WTC11 (cell line): Measurements from ENCODE around the gene DGCR2. TPM values are rescaled to one million over a fixed set of nuclear protein-coding genes. Genes with fewer than 3 reads are reported as not detected.

ENCODE experiments used
- ATAC-seq: fragments of 200-7000 bp; cut with Tn5 transposase; 2 replicates; pipeline ENCODE4 v1.10.0; 2021; ENCODE audit warnings: mild to moderate bottlenecking, moderate library complexity
- CTCF ChIA-PET: fragments of 300-600 bp; sonication (Branson Sonifier 250); formaldehyde crosslinking; loops from one replicate; lab custom pipeline; 2021; ENCODE audit warnings: antibody characterized with exemption; lab: Charles Lee
- POLR2A ChIA-PET: fragments of 350-600 bp; sonication (Branson Sonifier 250); formaldehyde crosslinking; loops from one replicate; lab custom pipeline; 2021; ENCODE audit warnings: antibody characterized with exemption; lab: Charles Lee
- DNase-seq: peaks from one replicate; pipeline ENCODE4 v3.0.0; 2021; ENCODE audit warnings: low spot score
- H3K27ac Mint-ChIP-seq: 2 replicates; pipeline ENCODE4 v1.8.0; 2021; ENCODE audit warnings: mixed read lengths
- H3K27me3 Mint-ChIP-seq: 2 replicates; pipeline ENCODE4 v1.8.0; 2021; ENCODE audit warnings: low read depth, mild to moderate bottlenecking, moderate library complexity, mixed read lengths
- H3K36me3 Mint-ChIP-seq: 2 replicates; pipeline ENCODE4 v1.8.0; 2021; ENCODE audit warnings: mixed read lengths
- H3K4me1 Mint-ChIP-seq: 2 replicates; pipeline ENCODE4 v1.8.0; 2022; ENCODE audit warnings: mixed read lengths
- H3K4me3 Mint-ChIP-seq: 2 replicates; pipeline ENCODE4 v1.8.0; 2021; ENCODE audit warnings: mild to moderate bottlenecking, moderate library complexity, mixed read lengths
- H3K9me3 Mint-ChIP-seq: 2 replicates; pipeline ENCODE4 v1.8.0; 2021; ENCODE audit warnings: mixed read lengths
- AR ChIP-seq: fragments of 250-450 bp; sonication (Bioruptor Pico); IDR thresholded peaks from 2 replicates; pipeline ENCODE4 v1.9.0; 2021; ENCODE audit warnings: mild to moderate bottlenecking
- ATF2 ChIP-seq: sonication (generic); formaldehyde crosslinking; IDR thresholded peaks from 2 replicates; pipeline ENCODE4 v1.8.1; 2022; ENCODE audit warnings: low read depth, missing genetic modification reagents, borderline replicate concordance
- CBFB ChIP-seq: sonication (generic); formaldehyde crosslinking; IDR thresholded peaks from 2 replicates; pipeline ENCODE4 v1.8.1; 2022; ENCODE audit warnings: mild to moderate bottlenecking, low read depth, missing genetic modification reagents
- CREM ChIP-seq: sonication (generic); formaldehyde crosslinking; IDR thresholded peaks from 2 replicates; pipeline ENCODE4 v1.8.1; 2022; ENCODE audit warnings: mild to moderate bottlenecking, missing genetic modification reagents, moderate library complexity
- CTCF ChIP-seq: fragments of 200-600 bp; IDR thresholded peaks from 2 replicates; pipeline ENCODE4 v1.8.0; 2022; ENCODE audit warnings: antibody characterized with exemption
- FOXP4 ChIP-seq: sonication (generic); formaldehyde crosslinking; IDR thresholded peaks from 2 replicates; pipeline ENCODE4 v1.8.0; 2022; ENCODE audit warnings: mild to moderate bottlenecking, missing genetic modification reagents
- HMGA2 ChIP-seq: fragments of 250-450 bp; sonication (Bioruptor Pico); IDR thresholded peaks from 2 replicates; pipeline ENCODE4 v1.4.0; 2021; ENCODE audit warnings: mild to moderate bottlenecking, moderate library complexity
- USF1 ChIP-seq: sonication (generic); formaldehyde crosslinking; IDR thresholded peaks from 2 replicates; pipeline ENCODE4 v1.8.0; 2022; ENCODE audit warnings: mild to moderate bottlenecking, missing genetic modification reagents
- ZNF219 ChIP-seq: sonication (generic); formaldehyde crosslinking; IDR thresholded peaks from 2 replicates; pipeline ENCODE4 v1.8.0; 2023; ENCODE audit warnings: missing genetic modification reagents, mild to moderate bottlenecking, borderline replicate concordance
- ZNF232 ChIP-seq: sonication (generic); formaldehyde crosslinking; IDR thresholded peaks from 2 replicates; pipeline ENCODE4 v1.8.0; 2022; ENCODE audit warnings: mild to moderate bottlenecking, missing genetic modification reagents
- total RNA-seq: library from RNA; stranded (reverse); gene quantifications from 3 replicates; pipeline ENCODE4 v1.2.3, GENCODE V29; 2021

DGCR2 gene
- total RNA-seq, 1 experiment from 2014 or later, result 64.2 TPM

- TF ChIP-seq AR (CRISPR knock-in tag), result no peak
- TF ChIP-seq, all 79 proteins: peak for 0
Measured at GRCh38 chr22:19105867-19106802, 16.1 kb downstream of the DGCR2 start (continued).

- TF ChIP-seq USF1 (CRISPR knock-in tag) (no peak), CREM (no peak), FOXP4 (CRISPR knock-in tag) (no peak), ZNF232 (CRISPR knock-in tag) (no peak), CTCF (no peak), CBFB (CRISPR knock-in tag) (no peak), ATF2 (CRISPR knock-in tag) (no peak), ZNF219 (CRISPR knock-in tag) (no peak), HMGA2 (CRISPR knock-in tag) (no peak)
- TF ChIP-seq, all 79 proteins: peak for 0
- H3K27me3 Mint-ChIP-seq, result no peaks in the 10 kb centered on the region
- DNase-seq (no peak), ATAC-seq (no peak)
- ChIA-PET POLR2A (interaction anchor here (0.6 kb wide), 1 partner anchor 18 kb away, joined by 6 read pairs; no protein-coding TSS in a partner anchor), CTCF (interaction anchor here (1.0 kb wide), 1 partner anchor 13 kb away, joined by 3 read pairs; no protein-coding TSS in a partner anchor)
- no peaks in the 10 kb centered on the region for H3K9me3 Mint-ChIP-seq
- no peaks in the 10 kb centered on the region for H3K36me3 Mint-ChIP-seq
- no peak overlapping the region for H3K27ac Mint-ChIP-seq
- H3K4me3 Mint-ChIP-seq, result no peak overlapping the region
- peaks cover 15% of the 10 kb centered on the region for H3K4me1 Mint-ChIP-seq
Measured at GRCh38 chr22:19105456-19105855, 16.8 kb downstream of the DGCR2 start.
